Activated CD8-positive, alpha-beta memory T cell treated with anti-CD3 and anti-CD28 coated beads for 24 hours (primary cell): ENCODE data around the gene LIN28B.
"Not testable (repeated sequence)": the region's sequence is repeated elsewhere in the genome, so short reads cannot be mapped to it uniquely, and the experiment has no call there.

Source experiments
- DNase-seq: peaks from one replicate; pipeline ENCODE4 v3.0.0-alpha.2; 2020

LIN28B gene

GRCh38 chr6:104957301-104958177 lies 632 bp downstream of the LIN28B start:
- no peak for DNase-seq

- no peak for DNase-seq
Observed at GRCh38 chr6:104958178-104959025, 1.5 kb downstream of the LIN28B start.

DNA sequence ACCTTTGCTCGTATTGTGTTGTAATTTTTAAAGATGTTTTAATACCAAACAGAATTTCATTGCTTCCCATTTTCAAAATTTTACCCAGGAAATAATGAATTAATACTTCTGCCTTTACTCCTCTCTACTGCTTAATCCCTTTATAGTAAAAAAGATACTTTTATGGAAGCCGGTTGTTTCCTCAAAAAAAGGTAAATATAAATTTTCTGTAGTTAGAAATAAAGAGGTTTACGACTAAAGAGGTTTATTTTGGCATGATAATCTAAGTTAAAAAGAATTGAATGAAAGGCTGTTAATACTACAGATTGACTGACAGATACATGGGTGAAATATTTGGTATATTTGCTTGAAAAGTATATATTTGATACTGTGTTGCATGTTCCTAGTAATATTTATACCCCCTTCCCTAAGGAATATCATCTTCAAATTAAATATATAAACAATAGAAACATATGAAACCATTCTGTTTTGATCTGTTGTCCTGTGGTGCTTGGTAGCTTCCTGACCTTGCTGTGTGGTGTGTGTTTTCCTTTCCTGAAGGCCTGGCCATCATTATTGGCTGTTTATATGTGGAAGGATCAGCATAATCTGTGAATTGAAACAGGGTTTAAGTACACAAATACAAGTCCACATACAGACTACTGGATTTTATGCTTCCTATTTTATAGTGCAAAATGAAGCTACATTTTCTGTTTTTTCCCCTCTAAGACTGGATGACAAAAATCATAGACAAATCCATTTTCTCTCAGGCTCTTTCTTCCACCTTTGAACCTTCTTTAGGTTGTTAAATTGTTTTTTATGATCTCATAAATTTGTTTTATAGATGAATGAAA lies 2.3 kb downstream of the LIN28B start:
- no peak for DNase-seq

DNA sequence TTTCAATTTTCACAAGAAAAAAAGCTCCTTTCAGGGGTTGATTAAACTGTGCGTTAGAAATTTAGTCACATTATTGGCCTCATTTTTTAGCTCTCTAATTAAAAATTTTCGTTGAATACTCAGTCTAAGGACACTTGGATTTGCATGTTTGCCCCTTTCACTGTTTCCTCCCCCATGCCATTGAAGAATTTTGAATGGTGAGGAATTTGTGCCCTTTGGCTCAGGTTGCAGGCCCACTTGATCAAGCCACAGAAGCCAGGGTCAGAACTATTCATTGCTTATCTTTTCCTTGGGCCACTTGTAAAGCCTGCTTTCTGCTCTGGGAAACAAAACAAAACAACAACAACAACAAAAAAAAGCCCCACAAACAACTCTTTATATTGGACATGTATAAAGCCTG lies 12.2 kb downstream of the LIN28B start:
- DNase-seq = no peak

DNA sequence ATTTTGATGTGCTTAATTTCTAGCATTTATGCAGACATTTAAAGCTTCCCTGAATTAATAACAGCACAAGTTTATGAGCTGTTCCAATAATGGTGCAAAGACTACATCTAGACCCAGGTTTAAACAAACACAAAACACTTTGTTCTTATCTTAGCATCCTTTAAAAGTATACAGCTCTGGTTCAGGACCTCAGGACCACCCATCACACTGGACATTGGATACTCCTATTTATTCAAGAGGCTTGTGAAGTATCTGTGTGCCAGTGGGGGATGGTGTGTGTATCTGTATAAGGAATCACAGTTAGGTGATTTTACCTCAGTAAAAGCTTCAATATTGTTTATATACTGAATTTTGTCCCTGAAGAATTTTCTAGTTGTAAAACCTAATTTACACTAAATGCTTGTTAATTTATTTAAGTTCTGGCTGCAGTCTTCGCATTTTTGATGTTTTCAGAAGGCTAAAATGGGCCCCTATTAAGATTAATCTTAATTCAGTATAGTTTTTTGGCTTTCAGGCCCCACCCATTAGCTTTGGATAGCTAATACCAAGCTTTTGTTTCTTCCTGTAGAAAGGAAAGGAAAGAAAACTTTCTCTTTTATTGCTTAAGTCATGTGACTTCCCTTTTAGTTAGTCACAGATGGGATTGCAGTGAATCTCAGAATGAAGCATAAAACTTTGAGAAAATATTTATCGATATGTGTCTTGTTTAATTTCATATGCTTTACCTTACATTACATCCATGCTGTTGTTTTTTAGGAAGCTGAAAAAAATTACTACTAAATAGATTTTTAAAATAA lies 13.1 kb downstream of the LIN28B start:
- DNase-seq = no peak

DNA sequence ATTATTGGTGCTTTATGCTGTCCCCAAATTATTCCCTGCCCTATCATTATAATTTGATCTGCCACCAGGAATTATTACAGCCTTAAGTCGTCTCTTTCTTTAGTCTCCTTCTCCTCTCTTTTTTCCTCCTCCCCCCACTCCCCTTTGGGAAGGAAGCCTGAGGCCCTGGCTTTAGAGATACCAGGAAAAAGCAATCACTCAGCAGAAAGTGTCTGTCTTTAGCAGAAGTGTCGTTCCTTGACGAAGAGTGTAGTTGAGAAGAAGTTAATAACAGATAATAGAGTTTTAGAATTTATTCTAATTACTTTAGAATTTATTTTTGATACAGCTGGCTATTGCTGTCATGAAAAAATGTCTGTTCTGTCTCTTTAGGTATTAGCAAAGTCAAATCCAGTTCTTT lies 16.5 kb downstream of the LIN28B start:
- DNase-seq = no peak

DNA sequence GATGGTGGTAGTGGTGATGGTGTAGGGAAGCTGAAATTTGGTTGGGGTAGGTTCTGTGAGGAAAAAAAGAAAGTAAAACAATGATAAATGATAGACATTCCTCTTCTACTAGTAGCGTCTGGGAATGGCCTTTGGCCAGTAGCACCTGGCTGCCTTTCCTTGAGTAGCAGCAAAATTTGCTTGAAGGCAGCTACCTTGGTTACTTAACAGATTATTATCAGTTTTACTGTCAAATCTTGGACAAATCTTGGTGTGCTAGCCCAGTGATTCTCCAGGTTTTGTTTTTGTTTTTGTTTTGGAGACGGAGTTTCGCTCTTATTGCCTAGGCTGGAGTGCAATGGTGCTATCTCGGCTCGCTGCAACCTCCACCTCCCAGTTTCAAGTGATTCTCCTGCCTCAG lies 26.4 kb downstream of the LIN28B start:
- no peak for DNase-seq

DNA sequence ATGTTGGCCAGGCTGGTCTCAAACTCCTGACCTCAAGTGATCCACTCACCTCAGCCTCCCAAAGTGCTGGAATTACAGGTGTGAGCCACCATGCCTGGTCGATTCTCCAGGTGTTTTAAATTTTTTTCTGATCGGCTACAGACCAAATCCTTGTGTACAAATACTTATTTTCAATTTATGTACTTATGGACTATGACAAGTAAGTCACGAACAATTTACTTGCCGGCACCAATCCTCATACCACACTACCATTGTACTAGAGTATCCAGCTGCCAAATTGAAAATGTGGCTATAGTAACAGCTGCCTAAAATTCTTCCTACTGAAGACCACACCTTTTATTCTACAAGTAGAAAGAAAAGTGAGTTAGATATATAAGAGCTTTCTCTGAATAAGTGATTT lies 26.9 kb downstream of the LIN28B start:
- no peak for DNase-seq

DNA sequence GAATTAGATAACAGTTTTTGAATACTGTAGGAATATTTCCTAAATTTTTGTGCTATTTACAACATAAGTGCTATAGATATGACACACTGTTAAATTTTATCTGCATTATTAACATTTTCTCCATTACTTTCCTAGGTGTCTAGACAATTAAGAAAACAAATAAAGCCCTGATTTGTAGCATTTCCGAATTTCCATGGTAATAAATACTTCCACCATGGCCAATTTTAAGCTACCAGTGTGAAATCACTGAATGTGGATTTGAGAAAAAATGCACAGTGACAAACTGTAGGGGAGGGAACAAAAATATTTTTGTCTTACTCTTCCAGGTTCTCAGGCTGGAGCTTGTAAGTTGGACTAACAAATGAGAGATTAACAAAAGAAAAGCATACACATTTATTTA lies 27.9 kb downstream of the LIN28B start:
- no peak for DNase-seq

- DNase-seq = not testable (repeated sequence)
Observed at GRCh38 chr6:104985875-104986274, 29.0 kb downstream of the LIN28B start.

DNA sequence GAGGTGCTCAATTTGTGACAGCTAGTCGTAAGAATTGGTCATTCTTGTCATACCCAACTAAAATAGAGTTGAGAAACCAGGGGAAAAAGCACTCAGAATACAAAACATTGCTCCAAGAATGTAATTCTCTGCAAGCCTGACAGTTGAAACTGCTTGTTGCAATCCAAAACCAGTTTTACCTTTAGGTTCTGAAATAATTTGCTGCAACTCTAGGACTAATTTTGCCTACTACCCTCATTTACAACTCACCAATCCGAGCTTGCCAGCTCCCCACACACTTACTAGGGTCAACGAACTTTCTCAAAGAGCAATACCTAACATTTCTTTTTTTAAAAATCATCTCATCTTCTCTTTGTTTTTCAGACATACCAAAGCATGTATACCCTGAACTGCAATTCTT lies 29.7 kb downstream of the LIN28B start:
- DNase-seq = no peak

GRCh38 chr6:104987218-104987617 lies 30.3 kb downstream of the LIN28B start:
- no peak for DNase-seq

- DNase-seq = no peak
Observed at GRCh38 chr6:104990085-104990484, 33.2 kb downstream of the LIN28B start.

DNA sequence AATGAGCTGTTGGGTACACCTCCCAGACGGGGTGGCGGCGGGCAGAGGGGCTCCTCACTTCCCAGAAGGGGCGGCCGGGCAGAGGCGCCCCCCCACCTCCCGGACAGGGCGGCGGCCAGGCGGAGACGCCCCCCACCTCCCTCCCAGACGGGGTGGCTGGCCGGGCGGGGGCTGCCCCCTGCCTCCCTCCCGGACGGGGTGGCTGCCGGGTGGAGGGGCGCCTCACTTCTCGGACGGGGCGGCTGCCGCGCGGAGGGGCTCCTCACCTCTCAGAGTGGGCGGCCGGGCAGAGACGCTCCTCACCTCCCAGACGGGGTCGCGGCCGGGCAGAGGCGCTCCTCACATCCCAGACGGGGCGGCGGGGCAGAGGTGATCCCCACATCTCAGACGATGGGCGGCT lies 34.2 kb downstream of the LIN28B start:
- DNase-seq = not testable (repeated sequence)

- DNase-seq = not testable (repeated sequence)
Observed at GRCh38 chr6:104993576-104993975, 36.7 kb downstream of the LIN28B start.

- no peak for DNase-seq
Observed at GRCh38 chr6:104995989-104996617, 39.2 kb downstream of the LIN28B start.

DNA sequence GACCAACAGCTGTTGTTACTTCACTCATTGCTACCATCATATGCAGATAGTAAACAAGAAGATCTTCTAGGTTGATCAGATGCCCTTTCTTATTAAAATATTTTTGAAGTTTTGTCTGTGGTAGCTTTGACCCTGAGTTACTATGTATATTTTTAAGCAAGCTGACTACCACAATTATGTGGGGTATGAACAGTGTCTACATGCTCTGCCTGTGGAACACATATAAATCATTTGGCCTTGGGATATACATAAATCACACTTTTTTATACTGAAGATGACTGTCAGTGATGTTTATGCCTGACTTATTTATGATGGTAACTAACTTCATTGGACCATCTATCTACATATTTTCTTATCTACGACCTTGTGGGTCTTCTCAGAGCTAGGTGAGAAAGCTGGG lies 44.2 kb downstream of the LIN28B start:
- no peak for DNase-seq

DNA sequence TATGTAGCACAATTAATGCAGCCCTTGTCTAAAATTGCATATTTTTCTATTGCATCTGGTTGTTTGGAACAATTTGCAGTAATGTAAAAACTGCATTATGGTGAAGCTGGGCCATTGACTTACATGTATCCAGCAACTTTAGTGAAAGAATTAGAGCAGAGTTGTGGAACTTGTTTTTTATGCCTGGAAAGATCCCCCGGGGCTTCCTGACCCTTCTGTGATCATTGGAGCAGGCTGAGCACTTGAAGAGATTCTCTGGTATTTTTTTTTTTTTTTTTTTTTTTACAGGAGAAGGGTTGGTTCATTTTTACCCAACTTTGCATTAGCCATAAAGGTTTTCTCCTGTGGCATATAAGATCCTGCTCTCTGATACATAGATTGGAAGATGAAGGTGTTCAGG lies 45.0 kb downstream of the LIN28B start:
- no peak for DNase-seq

DNA sequence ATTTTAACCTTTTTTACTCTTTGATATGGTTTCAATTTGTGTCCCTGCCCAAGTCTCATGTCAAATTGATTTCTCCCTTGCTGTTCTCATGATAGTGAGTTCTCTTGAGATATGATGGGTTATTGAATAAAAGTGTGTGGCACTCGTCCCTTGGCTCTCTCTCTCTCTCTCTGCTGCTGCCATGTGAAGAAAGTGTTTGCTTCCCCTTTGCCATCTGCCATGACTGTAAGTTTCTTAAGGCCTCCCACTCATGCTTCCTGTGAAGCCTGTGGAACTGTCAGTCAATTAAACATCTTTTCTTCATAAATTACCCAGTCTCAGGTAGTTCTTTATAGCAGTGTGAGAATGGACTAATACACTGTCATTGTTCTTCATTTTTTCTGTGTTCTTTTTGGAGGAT lies 48.5 kb downstream of the LIN28B start:
- no peak for DNase-seq

GRCh38 chr6:105013459-105013858 lies 56.6 kb downstream of the LIN28B start:
- not testable (repeated sequence) for DNase-seq

GRCh38 chr6:105014448-105014847 lies 57.5 kb downstream of the LIN28B start:
- no peak for DNase-seq

- no peak for DNase-seq
Observed at GRCh38 chr6:105014954-105015353, 58.0 kb downstream of the LIN28B start.
